WTC11 (cell line): ENCODE results near the gene MYCBP. TPM values are rescaled to one million over a fixed set of nuclear protein-coding genes. Genes with fewer than 3 reads are reported as not detected.

ENCODE experiments used
- ATAC-seq: fragments of 200-7000 bp; cut with Tn5 transposase; 2 replicates; pipeline ENCODE4 v1.10.0; 2021; ENCODE audit warnings: mild to moderate bottlenecking, moderate library complexity
- CTCF ChIA-PET: fragments of 300-600 bp; sonication (Branson Sonifier 250); formaldehyde crosslinking; loops from one replicate; lab custom pipeline; 2021; ENCODE audit warnings: antibody characterized with exemption; lab: Charles Lee
- POLR2A ChIA-PET: fragments of 350-600 bp; sonication (Branson Sonifier 250); formaldehyde crosslinking; loops from one replicate; lab custom pipeline; 2021; ENCODE audit warnings: antibody characterized with exemption; lab: Charles Lee
- DNase-seq: peaks from one replicate; pipeline ENCODE4 v3.0.0; 2021; ENCODE audit warnings: low spot score
- H3K27ac Mint-ChIP-seq: 2 replicates; pipeline ENCODE4 v1.8.0; 2021; ENCODE audit warnings: mixed read lengths
- H3K27me3 Mint-ChIP-seq: 2 replicates; pipeline ENCODE4 v1.8.0; 2021; ENCODE audit warnings: low read depth, mild to moderate bottlenecking, moderate library complexity, mixed read lengths
- H3K36me3 Mint-ChIP-seq: 2 replicates; pipeline ENCODE4 v1.8.0; 2021; ENCODE audit warnings: mixed read lengths
- H3K4me1 Mint-ChIP-seq: 2 replicates; pipeline ENCODE4 v1.8.0; 2022; ENCODE audit warnings: mixed read lengths
- H3K4me3 Mint-ChIP-seq: 2 replicates; pipeline ENCODE4 v1.8.0; 2021; ENCODE audit warnings: mild to moderate bottlenecking, moderate library complexity, mixed read lengths
- H3K9me3 Mint-ChIP-seq: 2 replicates; pipeline ENCODE4 v1.8.0; 2021; ENCODE audit warnings: mixed read lengths
- CREM ChIP-seq: sonication (generic); formaldehyde crosslinking; IDR thresholded peaks from 2 replicates; pipeline ENCODE4 v1.8.1; 2022; ENCODE audit warnings: mild to moderate bottlenecking, missing genetic modification reagents, moderate library complexity
- EMX1 ChIP-seq: fragments of 250-450 bp; sonication (Bioruptor Pico); IDR thresholded peaks from 2 replicates; pipeline ENCODE4 v1.8.0; 2021; ENCODE audit warnings: mild to moderate bottlenecking
- FOXJ3 ChIP-seq: sonication (generic); formaldehyde crosslinking; IDR thresholded peaks from 2 replicates; pipeline ENCODE4 v1.9.0; 2021; ENCODE audit warnings: missing genetic modification reagents, mild to moderate bottlenecking, borderline replicate concordance
- GTF2I ChIP-seq: fragments of 250-450 bp; sonication (Bioruptor Pico); conservative IDR thresholded peaks from 2 replicates; pipeline ENCODE4 v1.4.0; 2021; ENCODE audit warnings: mild to moderate bottlenecking
- JUN ChIP-seq: sonication (generic); formaldehyde crosslinking; IDR thresholded peaks from 2 replicates; pipeline ENCODE4 v1.8.0; 2023; ENCODE audit warnings: mild to moderate bottlenecking, missing genetic modification reagents
- MXD4 ChIP-seq: fragments of 250-450 bp; sonication (Bioruptor Pico); IDR thresholded peaks from 2 replicates; pipeline ENCODE4 v1.8.0; 2021; ENCODE audit warnings: mild to moderate bottlenecking, moderate library complexity, borderline replicate concordance
- NFATC4 ChIP-seq: fragments of 250-450 bp; sonication (Bioruptor Pico); IDR thresholded peaks from 2 replicates; pipeline ENCODE4 v1.9.0; 2021; ENCODE audit warnings: mild to moderate bottlenecking
- NR2C2 ChIP-seq: sonication (generic); formaldehyde crosslinking; IDR thresholded peaks from 2 replicates; pipeline ENCODE4 v1.8.0; 2022; ENCODE audit warnings: mild to moderate bottlenecking, missing genetic modification reagents
- NR3C1 ChIP-seq: sonication (generic); formaldehyde crosslinking; conservative IDR thresholded peaks from 2 replicates; pipeline ENCODE4 v1.8.1; 2023; ENCODE audit warnings: low read depth, mild to moderate bottlenecking, missing genetic modification reagents
- RELA ChIP-seq: sonication (generic); formaldehyde crosslinking; IDR thresholded peaks from 2 replicates; pipeline ENCODE4 v1.8.1; 2022; ENCODE audit warnings: missing genetic modification reagents, mild to moderate bottlenecking, borderline replicate concordance
- SMAD3 ChIP-seq: sonication (generic); formaldehyde crosslinking; IDR thresholded peaks from 2 replicates; pipeline ENCODE4 v1.8.0; 2022; ENCODE audit warnings: missing genetic modification reagents, mild to moderate bottlenecking, borderline replicate concordance
- TCF7 ChIP-seq: sonication (generic); formaldehyde crosslinking; IDR thresholded peaks from 2 replicates; pipeline ENCODE4 v1.8.0; 2022; ENCODE audit warnings: mild to moderate bottlenecking, low read depth, missing genetic modification reagents, moderate library complexity
- ZNF232 ChIP-seq: sonication (generic); formaldehyde crosslinking; IDR thresholded peaks from 2 replicates; pipeline ENCODE4 v1.8.0; 2022; ENCODE audit warnings: mild to moderate bottlenecking, missing genetic modification reagents
- ZNF423 ChIP-seq: fragments of 250-450 bp; sonication (Bioruptor Pico); IDR thresholded peaks from 2 replicates; pipeline ENCODE4 v2.1.2; 2022; ENCODE audit warnings: mild to moderate bottlenecking, moderate library complexity
- total RNA-seq: library from RNA; stranded (reverse); gene quantifications from 3 replicates; pipeline ENCODE4 v1.2.3, GENCODE V29; 2021
- TF ChIP-seq, protein P1 (sequence below): fragments of 250-450 bp; sonication (Bioruptor Pico); conservative IDR thresholded peaks from 2 replicates; pipeline ENCODE4 v1.9.0; 2021; ENCODE audit warnings: mild to moderate bottlenecking
- TF ChIP-seq, protein P2 (sequence below): fragments of 250-450 bp; sonication (Bioruptor Pico); IDR thresholded peaks from 2 replicates; pipeline ENCODE4 v1.9.0; 2021; ENCODE audit warnings: mild to moderate bottlenecking
- TF ChIP-seq, protein P3 (sequence below): sonication (generic); formaldehyde crosslinking; IDR thresholded peaks from 2 replicates; pipeline ENCODE4 v1.8.0; 2023; ENCODE audit warnings: missing genetic modification reagents
- TF ChIP-seq, protein P4 (sequence below): sonication (generic); formaldehyde crosslinking; IDR thresholded peaks from 2 replicates; pipeline ENCODE4 v1.8.1; 2022; ENCODE audit warnings: low read depth, mild to moderate bottlenecking, moderate library complexity, missing genetic modification reagents, borderline replicate concordance
- TF ChIP-seq, protein P5 (sequence below): sonication (generic); formaldehyde crosslinking; IDR thresholded peaks from 2 replicates; pipeline ENCODE4 v1.8.0; 2022; ENCODE audit warnings: missing genetic modification reagents
- TF ChIP-seq, protein P6 (sequence below): sonication (generic); formaldehyde crosslinking; IDR thresholded peaks from 2 replicates; pipeline ENCODE4 v1.8.0; 2023; ENCODE audit warnings: mild to moderate bottlenecking, missing genetic modification reagents

MYCBP gene
- total RNA-seq, 1 experiment from 2014 or later = 31.4 TPM

DNA sequence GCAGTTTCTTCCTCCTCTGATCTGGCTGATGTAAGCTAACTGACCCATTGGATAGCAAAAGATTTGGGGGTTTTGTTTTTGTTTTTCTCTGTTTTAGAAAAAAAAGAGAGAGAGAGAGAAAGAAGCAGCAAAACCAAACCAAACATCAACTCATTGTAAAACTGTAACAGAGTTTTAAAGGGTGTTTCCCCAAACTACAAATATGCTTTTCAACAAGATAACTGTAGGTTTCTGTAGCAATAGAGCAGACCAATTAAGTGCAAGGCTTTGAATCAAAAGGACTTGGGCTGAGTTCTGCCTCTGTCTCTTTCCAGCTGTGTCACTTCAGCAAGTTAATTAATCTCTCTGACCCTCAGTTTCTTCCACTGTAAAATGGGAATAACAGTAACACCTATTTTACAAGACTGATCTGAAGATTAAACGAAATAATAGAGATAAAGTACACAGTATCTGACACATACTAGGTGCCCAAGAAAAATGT is 58.1 kb downstream of the MYCBP start:
- TF ChIP-seq GTF2I (CRISPR knock-in tag) (no peak), EMX1 (CRISPR knock-in tag) (no peak), JUN (CRISPR knock-in tag) (no peak), TCF7 (CRISPR knock-in tag) (no peak), NR2C2 (CRISPR knock-in tag) (no peak), NR3C1 (CRISPR knock-in tag) (no peak), RELA (CRISPR knock-in tag) (no peak), FOXJ3 (CRISPR knock-in tag) (no peak), ZNF423 (CRISPR knock-in tag) (no peak), MXD4 (CRISPR knock-in tag) (no peak)
- TF ChIP-seq, protein P1, sequence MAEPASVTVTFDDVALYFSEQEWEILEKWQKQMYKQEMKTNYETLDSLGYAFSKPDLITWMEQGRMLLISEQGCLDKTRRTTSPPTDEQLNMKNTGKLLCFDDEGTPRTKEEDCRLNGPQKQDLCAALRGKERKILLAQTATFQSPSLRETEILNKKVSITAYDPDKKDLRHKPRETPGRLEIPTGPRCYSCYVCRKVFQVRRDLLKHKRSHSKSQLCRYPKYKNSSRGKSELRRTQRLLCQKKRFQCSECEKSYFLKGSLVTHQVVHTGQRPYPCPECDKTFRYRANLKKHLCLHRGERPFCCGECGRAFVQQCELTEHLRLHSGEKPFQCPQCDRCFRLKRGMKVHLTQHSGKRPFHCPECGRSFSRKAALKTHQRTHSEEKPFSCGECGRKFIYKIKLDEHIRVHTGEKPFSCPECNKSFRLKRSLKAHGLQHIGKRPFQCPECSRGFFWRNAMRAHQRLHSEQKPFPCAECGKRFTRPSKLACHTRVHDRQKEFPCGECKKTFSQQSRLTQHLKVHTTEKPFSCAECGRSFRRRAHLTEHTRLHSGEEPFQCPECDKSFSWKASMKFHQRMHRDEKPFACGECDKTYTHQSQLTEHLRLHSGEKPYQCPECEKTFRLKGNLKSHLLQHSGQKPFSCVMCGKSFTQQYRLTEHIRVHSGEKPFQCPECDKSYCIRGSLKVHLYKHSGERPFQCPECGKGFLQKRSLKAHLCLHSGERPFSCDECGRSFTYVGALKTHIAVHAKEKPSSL (CRISPR knock-in tag) = no peak
- ATAC-seq (no peak), DNase-seq (no peak)
- Mint-ChIP-seq H3K9me3 (peaks cover 7% of the 10 kb centered on the region), H3K36me3 (peaks cover 3% of the 10 kb centered on the region; the same call in 1 of the 2 replicates), H3K4me1 (peaks cover 30% of the 10 kb centered on the region), H3K27ac (no peak overlapping the region), H3K27me3 (peaks cover 31% of the 10 kb centered on the region), H3K4me3 (no peak overlapping the region)
- ChIA-PET CTCF (no interaction called here), POLR2A (interaction anchor here (0.5 kb wide), 1 partner anchor 8 kb away, joined by 6 read pairs; no protein-coding TSS in a partner anchor)

DNA sequence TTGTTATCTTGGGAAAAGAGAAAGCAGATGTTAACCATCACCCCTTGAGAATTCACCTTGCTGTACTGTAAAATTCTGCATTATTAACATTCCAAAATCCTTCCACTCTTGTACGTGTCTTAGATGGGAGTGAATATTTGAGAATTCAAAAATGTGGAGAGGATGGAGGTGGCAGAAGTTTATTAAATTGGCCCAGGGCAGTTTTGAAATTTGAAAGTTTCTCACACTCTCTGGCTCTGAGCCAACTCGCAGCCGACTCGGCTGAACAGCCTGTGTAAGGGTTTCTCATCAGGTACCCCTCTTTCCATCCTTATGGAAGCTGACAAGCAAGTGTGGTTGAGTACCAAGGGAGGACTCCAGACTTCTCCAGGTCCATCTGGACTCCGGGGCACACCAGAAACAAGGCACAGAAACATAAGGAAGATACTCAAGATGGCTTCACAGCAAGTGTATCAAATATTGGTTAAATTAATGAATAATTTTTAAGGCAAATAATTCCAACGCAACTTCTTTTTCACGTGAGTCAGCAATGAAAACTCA is 58.6 kb downstream of the MYCBP start:
- H3K4me1 Mint-ChIP-seq = peaks cover 27% of the 10 kb centered on the region
- CTCF ChIA-PET = no interaction called here
- no peak for TF ChIP-seq NFATC4
- TF ChIP-seq, protein P2, sequence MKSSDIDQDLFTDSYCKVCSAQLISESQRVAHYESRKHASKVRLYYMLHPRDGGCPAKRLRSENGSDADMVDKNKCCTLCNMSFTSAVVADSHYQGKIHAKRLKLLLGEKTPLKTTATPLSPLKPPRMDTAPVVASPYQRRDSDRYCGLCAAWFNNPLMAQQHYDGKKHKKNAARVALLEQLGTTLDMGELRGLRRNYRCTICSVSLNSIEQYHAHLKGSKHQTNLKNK = no peak
- TF ChIP-seq EMX1 (CRISPR knock-in tag) = no peak
- TF ChIP-seq, protein P3, sequence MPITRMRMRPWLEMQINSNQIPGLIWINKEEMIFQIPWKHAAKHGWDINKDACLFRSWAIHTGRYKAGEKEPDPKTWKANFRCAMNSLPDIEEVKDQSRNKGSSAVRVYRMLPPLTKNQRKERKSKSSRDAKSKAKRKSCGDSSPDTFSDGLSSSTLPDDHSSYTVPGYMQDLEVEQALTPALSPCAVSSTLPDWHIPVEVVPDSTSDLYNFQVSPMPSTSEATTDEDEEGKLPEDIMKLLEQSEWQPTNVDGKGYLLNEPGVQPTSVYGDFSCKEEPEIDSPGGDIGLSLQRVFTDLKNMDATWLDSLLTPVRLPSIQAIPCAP (CRISPR knock-in tag) = no peak
- TF ChIP-seq, protein P4, sequence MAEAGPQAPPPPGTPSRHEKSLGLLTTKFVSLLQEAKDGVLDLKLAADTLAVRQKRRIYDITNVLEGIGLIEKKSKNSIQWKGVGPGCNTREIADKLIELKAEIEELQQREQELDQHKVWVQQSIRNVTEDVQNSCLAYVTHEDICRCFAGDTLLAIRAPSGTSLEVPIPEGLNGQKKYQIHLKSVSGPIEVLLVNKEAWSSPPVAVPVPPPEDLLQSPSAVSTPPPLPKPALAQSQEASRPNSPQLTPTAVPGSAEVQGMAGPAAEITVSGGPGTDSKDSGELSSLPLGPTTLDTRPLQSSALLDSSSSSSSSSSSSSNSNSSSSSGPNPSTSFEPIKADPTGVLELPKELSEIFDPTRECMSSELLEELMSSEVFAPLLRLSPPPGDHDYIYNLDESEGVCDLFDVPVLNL (CRISPR knock-in tag) = no peak
- peaks cover 26% of the 10 kb centered on the region for H3K27me3 Mint-ChIP-seq
- ATAC-seq (no peak), DNase-seq (no peak)
- H3K27ac Mint-ChIP-seq = no peak overlapping the region
- peaks cover 7% of the 10 kb centered on the region for H3K9me3 Mint-ChIP-seq
- POLR2A ChIA-PET = interaction anchor here (0.5 kb wide), 1 partner anchor 8 kb away, joined by 6 read pairs; no protein-coding TSS in a partner anchor
- H3K4me3 Mint-ChIP-seq = no peak overlapping the region
- H3K36me3 Mint-ChIP-seq = peaks cover 3% of the 10 kb centered on the region; the same call in 1 of the 2 replicates

DNA sequence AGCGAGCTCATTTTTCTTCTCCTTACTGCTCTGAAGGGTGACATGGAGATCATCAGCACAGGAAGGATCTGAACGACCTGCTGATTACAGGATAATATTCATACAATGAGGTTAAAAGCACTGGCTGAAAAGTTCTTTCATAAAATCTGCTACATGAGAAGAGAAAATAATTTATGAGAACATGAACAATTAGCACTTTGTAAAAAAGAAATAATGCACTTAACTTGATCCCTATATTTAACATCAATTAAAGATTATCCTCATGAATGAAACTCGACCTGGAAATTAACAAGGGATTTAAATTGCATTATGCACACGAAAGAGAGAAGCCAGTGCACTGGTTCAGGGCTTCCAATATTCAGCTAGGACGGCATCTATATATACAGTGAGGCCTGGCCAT is 60.2 kb downstream of the MYCBP start:
- H3K4me3 Mint-ChIP-seq = no peak overlapping the region
- no peak for ATAC-seq
- TF ChIP-seq SMAD3 (CRISPR knock-in tag) (no peak), EMX1 (CRISPR knock-in tag) (no peak), MXD4 (CRISPR knock-in tag) (no peak), ZNF232 (CRISPR knock-in tag) (no peak), CREM (CRISPR knock-in tag) (no peak), NR3C1 (CRISPR knock-in tag) (no peak)
- TF ChIP-seq, protein P5, sequence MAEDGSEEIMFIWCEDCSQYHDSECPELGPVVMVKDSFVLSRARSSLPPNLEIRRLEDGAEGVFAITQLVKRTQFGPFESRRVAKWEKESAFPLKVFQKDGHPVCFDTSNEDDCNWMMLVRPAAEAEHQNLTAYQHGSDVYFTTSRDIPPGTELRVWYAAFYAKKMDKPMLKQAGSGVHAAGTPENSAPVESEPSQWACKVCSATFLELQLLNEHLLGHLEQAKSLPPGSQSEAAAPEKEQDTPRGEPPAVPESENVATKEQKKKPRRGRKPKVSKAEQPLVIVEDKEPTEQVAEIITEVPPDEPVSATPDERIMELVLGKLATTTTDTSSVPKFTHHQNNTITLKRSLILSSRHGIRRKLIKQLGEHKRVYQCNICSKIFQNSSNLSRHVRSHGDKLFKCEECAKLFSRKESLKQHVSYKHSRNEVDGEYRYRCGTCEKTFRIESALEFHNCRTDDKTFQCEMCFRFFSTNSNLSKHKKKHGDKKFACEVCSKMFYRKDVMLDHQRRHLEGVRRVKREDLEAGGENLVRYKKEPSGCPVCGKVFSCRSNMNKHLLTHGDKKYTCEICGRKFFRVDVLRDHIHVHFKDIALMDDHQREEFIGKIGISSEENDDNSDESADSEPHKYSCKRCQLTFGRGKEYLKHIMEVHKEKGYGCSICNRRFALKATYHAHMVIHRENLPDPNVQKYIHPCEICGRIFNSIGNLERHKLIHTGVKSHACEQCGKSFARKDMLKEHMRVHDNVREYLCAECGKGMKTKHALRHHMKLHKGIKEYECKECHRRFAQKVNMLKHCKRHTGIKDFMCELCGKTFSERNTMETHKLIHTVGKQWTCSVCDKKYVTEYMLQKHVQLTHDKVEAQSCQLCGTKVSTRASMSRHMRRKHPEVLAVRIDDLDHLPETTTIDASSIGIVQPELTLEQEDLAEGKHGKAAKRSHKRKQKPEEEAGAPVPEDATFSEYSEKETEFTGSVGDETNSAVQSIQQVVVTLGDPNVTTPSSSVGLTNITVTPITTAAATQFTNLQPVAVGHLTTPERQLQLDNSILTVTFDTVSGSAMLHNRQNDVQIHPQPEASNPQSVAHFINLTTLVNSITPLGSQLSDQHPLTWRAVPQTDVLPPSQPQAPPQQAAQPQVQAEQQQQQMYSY (CRISPR knock-in tag) = no peak
- TF ChIP-seq, protein P6, sequence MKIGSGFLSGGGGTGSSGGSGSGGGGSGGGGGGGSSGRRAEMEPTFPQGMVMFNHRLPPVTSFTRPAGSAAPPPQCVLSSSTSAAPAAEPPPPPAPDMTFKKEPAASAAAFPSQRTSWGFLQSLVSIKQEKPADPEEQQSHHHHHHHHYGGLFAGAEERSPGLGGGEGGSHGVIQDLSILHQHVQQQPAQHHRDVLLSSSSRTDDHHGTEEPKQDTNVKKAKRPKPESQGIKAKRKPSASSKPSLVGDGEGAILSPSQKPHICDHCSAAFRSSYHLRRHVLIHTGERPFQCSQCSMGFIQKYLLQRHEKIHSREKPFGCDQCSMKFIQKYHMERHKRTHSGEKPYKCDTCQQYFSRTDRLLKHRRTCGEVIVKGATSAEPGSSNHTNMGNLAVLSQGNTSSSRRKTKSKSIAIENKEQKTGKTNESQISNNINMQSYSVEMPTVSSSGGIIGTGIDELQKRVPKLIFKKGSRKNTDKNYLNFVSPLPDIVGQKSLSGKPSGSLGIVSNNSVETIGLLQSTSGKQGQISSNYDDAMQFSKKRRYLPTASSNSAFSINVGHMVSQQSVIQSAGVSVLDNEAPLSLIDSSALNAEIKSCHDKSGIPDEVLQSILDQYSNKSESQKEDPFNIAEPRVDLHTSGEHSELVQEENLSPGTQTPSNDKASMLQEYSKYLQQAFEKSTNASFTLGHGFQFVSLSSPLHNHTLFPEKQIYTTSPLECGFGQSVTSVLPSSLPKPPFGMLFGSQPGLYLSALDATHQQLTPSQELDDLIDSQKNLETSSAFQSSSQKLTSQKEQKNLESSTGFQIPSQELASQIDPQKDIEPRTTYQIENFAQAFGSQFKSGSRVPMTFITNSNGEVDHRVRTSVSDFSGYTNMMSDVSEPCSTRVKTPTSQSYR = no peak

More for the DNA sequence above, 60.2 kb downstream of the MYCBP start:
- H3K4me1 Mint-ChIP-seq = peaks cover 24% of the 10 kb centered on the region
- no peak overlapping the region; the same call in 1 of the 2 replicates for H3K27ac Mint-ChIP-seq
- H3K9me3 Mint-ChIP-seq = peaks cover 7% of the 10 kb centered on the region
- peaks cover 29% of the 10 kb centered on the region for H3K27me3 Mint-ChIP-seq
- POLR2A ChIA-PET = no interaction called here
- CTCF ChIA-PET = interaction anchor here (0.9 to 1.1 kb wide), 2 partner anchors 12 to 22 kb away, joined by 3 read pairs; no protein-coding TSS in a partner anchor
- DNase-seq = no peak
- H3K36me3 Mint-ChIP-seq = peaks cover 3% of the 10 kb centered on the region; the same call in 1 of the 2 replicates
